Ramos (cell line): ENCODE measurements around the gene VAV1.

Source experiments
- in situ Hi-C: fragments of 300-500 bp; cut with MboI; formaldehyde crosslinking; loops from one replicate; pipeline ENCODE4 v1.14.3; 2022; ENCODE audit warnings: low sequenced_read_pairs; ENCODE audit not compliant: unreplicated experiment

Gene VAV1

GRCh38 chr19:6873708-6874431 lies 101.4 kb downstream of the VAV1 start:
- in situ Hi-C loops, result no loop called here

- in situ Hi-C loops, result no loop called here
These were observed 102.7 kb downstream of the VAV1 start for GRCh38 chr19:6875218-6875617.

GRCh38 chr19:6876748-6877147 lies 104.2 kb downstream of the VAV1 start:
- in situ Hi-C loops, result no loop called here

GRCh38 chr19:6877766-6878165 lies 105.3 kb downstream of the VAV1 start:
- in situ Hi-C loops, result no loop called here

DNA sequence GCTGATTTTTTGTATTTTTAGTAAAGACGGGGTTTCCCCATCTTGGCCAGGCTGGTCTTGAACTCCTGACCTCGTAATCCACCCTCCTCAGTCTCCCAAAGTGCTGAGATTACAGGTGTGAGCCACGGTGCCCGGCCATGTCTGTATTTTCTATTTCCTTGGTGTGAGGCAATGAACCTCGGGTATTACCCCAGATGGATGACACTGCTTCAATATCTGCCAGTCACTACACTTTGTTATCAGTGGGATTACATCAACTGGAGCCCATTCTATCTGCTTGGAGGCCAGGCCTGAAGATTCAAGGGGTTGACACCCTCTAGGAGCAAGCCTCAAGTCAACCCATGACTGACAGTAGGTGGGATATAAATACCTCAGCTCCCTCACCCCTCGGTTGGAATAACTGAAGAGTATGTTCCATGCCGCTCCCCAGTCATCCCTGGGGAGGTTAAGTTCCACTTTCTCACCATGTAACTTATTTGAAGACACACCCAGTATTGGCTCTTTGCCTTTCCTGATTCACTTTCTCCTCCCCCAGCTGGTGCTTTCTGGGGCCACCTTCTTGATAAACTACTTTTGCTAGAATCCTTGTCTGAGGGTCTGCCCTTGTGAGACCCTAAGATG lies 113.9 kb downstream of the VAV1 start:
- in situ Hi-C loops, result no loop called here

GRCh38 chr19:6887316-6887715 lies 114.8 kb downstream of the VAV1 start, which contains the start of gene ADGRE1:
Gene ADGRE1, plus strand, starts transcription at chr19:6887579. Its CDS starts 30 bp downstream, at chr19:6887609.
- in situ Hi-C loops, result no loop called here

GRCh38 chr19:6888967-6889366 lies 116.5 kb downstream of the VAV1 start:
- in situ Hi-C loops, result no loop called here

GRCh38 chr19:6890401-6890913 lies 117.9 kb downstream of the VAV1 start:
- in situ Hi-C loops, result no loop called here

DNA sequence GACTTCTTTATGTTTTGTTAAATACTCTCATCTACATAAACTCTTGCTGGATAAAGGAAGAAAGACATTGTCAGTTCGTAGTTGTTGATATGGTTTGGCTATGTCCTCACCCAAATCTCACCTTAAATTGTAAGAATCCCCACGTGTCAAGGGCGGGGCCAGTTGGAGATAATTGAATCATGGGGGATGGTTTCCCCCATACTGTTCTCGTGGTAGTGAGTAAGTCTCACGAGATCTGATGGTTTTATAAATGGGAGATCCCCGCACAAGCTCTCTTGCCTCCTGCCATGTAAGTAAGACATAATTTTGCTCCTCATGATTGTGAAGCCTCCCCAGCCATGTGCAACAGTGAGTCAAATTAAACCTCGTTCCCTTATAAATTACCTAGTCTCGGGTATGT lies 118.4 kb downstream of the VAV1 start:
- in situ Hi-C loops, result no loop called here

GRCh38 chr19:6891761-6892385 lies 119.4 kb downstream of the VAV1 start:
- in situ Hi-C loops, result no loop called here

DNA sequence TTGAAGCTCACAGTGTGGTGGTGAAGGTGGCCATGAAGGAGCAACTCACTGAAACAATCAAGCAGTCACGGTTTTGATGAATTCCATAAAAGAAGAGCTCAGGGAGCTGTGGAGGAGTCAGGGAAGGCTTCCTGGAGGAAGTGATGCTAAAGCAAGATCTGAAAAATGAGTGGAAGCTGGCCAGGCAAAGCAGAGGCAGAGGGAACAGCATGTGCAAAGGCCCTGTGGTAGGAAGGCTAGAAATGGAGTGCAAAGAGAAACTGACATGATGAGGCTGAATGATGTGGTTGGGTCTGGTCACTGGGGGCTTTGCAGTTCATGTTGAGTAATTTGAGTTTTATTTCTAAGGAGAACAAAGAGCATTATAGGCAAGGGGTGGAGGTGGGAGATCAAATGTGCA lies 121.8 kb downstream of the VAV1 start:
- in situ Hi-C loops, result no loop called here

DNA sequence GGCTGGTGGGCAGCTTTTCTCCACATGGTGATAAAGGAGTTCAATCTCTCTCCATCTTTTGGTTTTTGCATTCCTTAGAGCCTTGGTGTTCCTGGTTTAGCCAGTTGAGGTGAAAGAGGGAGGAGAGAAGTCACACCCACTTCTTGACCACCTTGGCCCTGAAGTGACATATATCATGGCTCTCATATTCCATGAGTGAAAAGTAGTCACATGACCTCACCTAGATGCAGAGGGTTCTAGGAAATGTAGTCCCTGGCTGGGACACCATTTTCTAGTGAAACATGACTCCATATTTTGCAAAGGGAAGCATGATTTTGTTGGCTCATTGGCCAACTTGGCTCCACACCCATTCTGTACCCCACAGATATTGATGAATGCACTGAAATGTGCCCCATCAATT lies 130.9 kb downstream of the VAV1 start:
- in situ Hi-C loops, result no loop called here

GRCh38 chr19:6906559-6907060 lies 134.1 kb downstream of the VAV1 start:
- in situ Hi-C loops, result no loop called here
